Ascending aorta (tissue), 2 donors: Measurements from ENCODE around the gene ZNF701. TPM values are rescaled to one million over a fixed set of nuclear protein-coding genes. Genes with fewer than 3 reads are reported as not detected.
"Not testable (repeated sequence)": the region's sequence is repeated elsewhere in the genome, so short reads cannot be mapped to it uniquely, and the experiment has no call there.

Source experiments
- DNase-seq, 2 donors: peaks; one replicate each; pipeline ENCODE4 v3.0.0-alpha.2; 2019; ENCODE audit warnings: low spot score in 2 of 2
- H3K27ac ChIP-seq, 2 donors: fragments of 200-600 bp; sonication (generic); one replicate each; pipeline ENCODE4 v1.5.1; 2016 to 2017; ENCODE audit warnings: mild to moderate bottlenecking in 1 of 2
- H3K27me3 ChIP-seq: fragments of 200-600 bp; sonication (generic); one replicate; pipeline ENCODE4 v1.5.1; 2017
- H3K36me3 ChIP-seq, 2 donors: fragments of 200-600 bp; sonication (generic); one replicate each; pipeline ENCODE4 v1.5.1; 2016
- H3K4me1 ChIP-seq, 2 donors: fragments of 200-600 bp; sonication (generic); one replicate each; pipeline ENCODE4 v1.5.1; 2016 to 2017; ENCODE audit warnings: mild to moderate bottlenecking in 1 of 2
- H3K4me3 ChIP-seq, 2 donors: fragments of 200-600 bp; sonication (generic); one replicate each; pipeline ENCODE4 v1.5.1; 2016 to 2017; ENCODE audit warnings: mild to moderate bottlenecking in 1 of 2
- H3K9me3 ChIP-seq, 2 donors: fragments of 200-600 bp; sonication (generic); one replicate each; pipeline ENCODE4 v1.5.1; 2016
- intact Hi-C: fragments of 100-400 bp; cut with DNase I; formaldehyde crosslinking; loops from one replicate; pipeline ENCODE4 v1.15.1; 2023
- total RNA-seq: library from RNA; depleted of rRNA; stranded (reverse); fragments of >200 nt; gene quantifications from one replicate; pipeline ENCODE4 v1.1.0, GENCODE V29; 2016
- TF ChIP-seq, protein P1 (sequence below), 3 experiments: fragments of 200-600 bp in 2 of 3; fragments of 450-650 bp in 1 of 3; sonication (generic) in 2 of 3; IDR thresholded peaks; one replicate each; pipeline ENCODE4 v1.5.1; 2016 to 2019; ENCODE audit warnings: antibody characterized with exemption in 3 of 3, mild to moderate bottlenecking in 1 of 3, moderate library complexity in 1 of 3

The ZNF701 gene
- total RNA-seq, 1 donor from 2014 or later: 13.2 TPM

GRCh38 chr19:52566121-52566520 lies 4.0 kb upstream of the ZNF701 start:
- H3K27me3 ChIP-seq: no peaks in the 10 kb centered on the region
- H3K9me3 ChIP-seq: peaks cover 19 to 50% of the 10 kb centered on the region in 2 donors
- intact Hi-C loops: no loop called here
- no peak overlapping the region for H3K27ac ChIP-seq
- no peak for DNase-seq
- TF ChIP-seq, protein P1, sequence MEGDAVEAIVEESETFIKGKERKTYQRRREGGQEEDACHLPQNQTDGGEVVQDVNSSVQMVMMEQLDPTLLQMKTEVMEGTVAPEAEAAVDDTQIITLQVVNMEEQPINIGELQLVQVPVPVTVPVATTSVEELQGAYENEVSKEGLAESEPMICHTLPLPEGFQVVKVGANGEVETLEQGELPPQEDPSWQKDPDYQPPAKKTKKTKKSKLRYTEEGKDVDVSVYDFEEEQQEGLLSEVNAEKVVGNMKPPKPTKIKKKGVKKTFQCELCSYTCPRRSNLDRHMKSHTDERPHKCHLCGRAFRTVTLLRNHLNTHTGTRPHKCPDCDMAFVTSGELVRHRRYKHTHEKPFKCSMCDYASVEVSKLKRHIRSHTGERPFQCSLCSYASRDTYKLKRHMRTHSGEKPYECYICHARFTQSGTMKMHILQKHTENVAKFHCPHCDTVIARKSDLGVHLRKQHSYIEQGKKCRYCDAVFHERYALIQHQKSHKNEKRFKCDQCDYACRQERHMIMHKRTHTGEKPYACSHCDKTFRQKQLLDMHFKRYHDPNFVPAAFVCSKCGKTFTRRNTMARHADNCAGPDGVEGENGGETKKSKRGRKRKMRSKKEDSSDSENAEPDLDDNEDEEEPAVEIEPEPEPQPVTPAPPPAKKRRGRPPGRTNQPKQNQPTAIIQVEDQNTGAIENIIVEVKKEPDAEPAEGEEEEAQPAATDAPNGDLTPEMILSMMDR (IDR thresholded peaks at IDR 0.05): no peak
- peaks cover 8 to 38% of the 10 kb centered on the region in 2 donors for H3K36me3 ChIP-seq
- peaks cover 0 to 5% of the 10 kb centered on the region in 2 donors for H3K4me1 ChIP-seq
- no peak overlapping the region for H3K4me3 ChIP-seq

DNA sequence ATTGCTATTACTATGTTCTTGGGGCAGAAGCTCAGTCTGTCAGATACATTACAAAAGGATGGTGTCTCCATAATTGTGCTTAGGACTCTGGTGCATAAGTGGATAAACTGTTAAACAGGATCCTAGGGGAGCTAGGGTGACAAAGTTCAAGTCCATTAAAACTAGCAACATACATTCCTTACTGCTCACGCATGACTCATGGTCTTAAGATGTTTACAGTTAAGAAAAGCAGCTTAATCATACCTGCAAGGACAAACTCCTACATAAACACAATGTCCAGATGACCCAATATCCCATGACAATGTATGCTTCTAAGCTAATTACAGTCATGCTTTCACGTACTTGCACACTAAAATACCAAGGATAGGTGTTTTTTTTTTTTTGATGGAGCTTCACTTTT lies 3.5 kb upstream of the ZNF701 start:
- intact Hi-C loops: no loop called here
- H3K9me3 ChIP-seq: peaks cover 15 to 46% of the 10 kb centered on the region in 2 donors
- H3K4me3 ChIP-seq: no peak overlapping the region
- peaks cover 4 to 33% of the 10 kb centered on the region in 2 donors for H3K36me3 ChIP-seq
- H3K4me1 ChIP-seq: peaks cover 0 to 5% of the 10 kb centered on the region in 2 donors
- no peak overlapping the region for H3K27ac ChIP-seq
- no peak for DNase-seq
- H3K27me3 ChIP-seq: no peaks in the 10 kb centered on the region
- TF ChIP-seq, protein P1 (IDR thresholded peaks at IDR 0.05): no peak

GRCh38 chr19:52567921-52568320 lies 2.2 kb upstream of the ZNF701 start:
- peaks cover 0 to 5% of the 10 kb centered on the region in 2 donors for H3K4me1 ChIP-seq
- no peak for DNase-seq
- H3K4me3 ChIP-seq: no peak overlapping the region
- H3K36me3 ChIP-seq: peaks cover 0 to 23% of the 10 kb centered on the region in 2 donors
- intact Hi-C loops: no loop called here
- peaks cover 4 to 32% of the 10 kb centered on the region in 2 donors for H3K9me3 ChIP-seq
- TF ChIP-seq, protein P1 (IDR thresholded peaks at IDR 0.05): no peak
- no peaks in the 10 kb centered on the region for H3K27me3 ChIP-seq
- H3K27ac ChIP-seq: no peak overlapping the region

DNA sequence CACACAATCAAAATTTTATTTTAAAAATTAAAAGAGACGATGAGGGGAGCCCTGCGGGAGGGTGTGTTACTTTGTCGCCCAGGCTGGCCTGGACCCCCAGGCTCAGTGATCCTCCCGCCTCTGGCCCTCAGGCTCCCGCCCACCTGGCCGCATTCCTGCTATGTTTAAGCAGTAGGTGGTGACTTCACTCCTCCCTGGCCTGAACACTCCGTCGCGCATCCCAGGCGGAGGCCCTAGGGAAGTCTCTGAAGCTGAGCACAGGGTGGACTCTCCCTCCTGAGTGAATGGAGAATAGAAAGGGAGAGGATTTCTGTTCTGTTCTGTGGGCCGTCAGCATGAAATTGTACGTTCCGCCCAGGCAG lies 468 bp upstream of the ZNF701 start:
- H3K27ac ChIP-seq: peak overlapping the region; percentile 75 to 86
- DNase-seq: peak in 1 of 2 donors; percentile 80
- H3K27me3 ChIP-seq, H3K4me1 ChIP-seq, intact Hi-C loops: not testable (repeated sequence)
- H3K36me3 ChIP-seq: peaks cover 10 to 21% of the 10 kb centered on the region in 2 donors
- H3K4me3 ChIP-seq: peak overlapping the region; percentile 80 to 82
- peaks cover 2 to 15% of the 10 kb centered on the region in 2 donors for H3K9me3 ChIP-seq

GRCh38 chr19:52584736-52585440 lies 14.8 kb downstream of the ZNF701 start:
- Histone ChIP-seq H3K36me3 (peaks cover 48 to 63% of the 10 kb centered on the region in 2 donors), H3K27me3 (no peaks in the 10 kb centered on the region), H3K4me3 (no peak overlapping the region), H3K9me3 (peaks cover 0 to 18% of the 10 kb centered on the region in 2 donors), H3K4me1 (no peaks in the 10 kb centered on the region), H3K27ac (no peak overlapping the region)
- no peak for DNase-seq
- intact Hi-C loops: no loop called here
- TF ChIP-seq, protein P1 (IDR thresholded peaks at IDR 0.05): no peak

- peaks cover 0 to 14% of the 10 kb centered on the region in 2 donors for H3K9me3 ChIP-seq
- peaks cover 43 to 57% of the 10 kb centered on the region in 2 donors for H3K36me3 ChIP-seq
- intact Hi-C loops: no loop called here
- DNase-seq: no peak
- H3K4me1 ChIP-seq: no peaks in the 10 kb centered on the region
- TF ChIP-seq, protein P1 (IDR thresholded peaks at IDR 0.05): no peak
- no peaks in the 10 kb centered on the region for H3K27me3 ChIP-seq
- H3K4me3 ChIP-seq: no peak overlapping the region
- no peak overlapping the region for H3K27ac ChIP-seq
Measured at GRCh38 chr19:52585604-52586003, 15.5 kb downstream of the ZNF701 start.
